WTC11 (cell line): Measurements from ENCODE around the gene DLGAP3.

ENCODE experiments used
- CBFB ChIP-seq: sonication (generic); formaldehyde crosslinking; IDR thresholded peaks from 2 replicates; pipeline ENCODE4 v1.8.1; 2022; ENCODE audit warnings: mild to moderate bottlenecking, low read depth, missing genetic modification reagents
- CREB1 ChIP-seq: sonication (generic); formaldehyde crosslinking; IDR thresholded peaks from 2 replicates; pipeline ENCODE4 v1.8.0; 2023; ENCODE audit warnings: mild to moderate bottlenecking, missing genetic modification reagents
- ELF4 ChIP-seq: sonication (generic); formaldehyde crosslinking; IDR thresholded peaks from 2 replicates; pipeline ENCODE4 v1.8.1; 2022; ENCODE audit warnings: low read depth, mild to moderate bottlenecking, moderate library complexity, missing genetic modification reagents
- GTF2I ChIP-seq: fragments of 250-450 bp; sonication (Bioruptor Pico); conservative IDR thresholded peaks from 2 replicates; pipeline ENCODE4 v1.4.0; 2021; ENCODE audit warnings: mild to moderate bottlenecking
- NFE2L1 ChIP-seq: sonication (generic); formaldehyde crosslinking; IDR thresholded peaks from 2 replicates; pipeline ENCODE4 v1.8.1; 2023; ENCODE audit warnings: missing genetic modification reagents
- TF ChIP-seq, protein P1 (sequence below): sonication (generic); formaldehyde crosslinking; IDR thresholded peaks from 2 replicates; pipeline ENCODE4 v1.8.0; 2022; ENCODE audit warnings: mild to moderate bottlenecking, missing genetic modification reagents
- TF ChIP-seq, protein P2 (sequence below): fragments of 200-600 bp; IDR thresholded peaks from 2 replicates; pipeline ENCODE4 v1.8.0; 2022; ENCODE audit warnings: antibody characterized with exemption
- TF ChIP-seq, protein P3 (sequence below): fragments of 250-450 bp; sonication (Bioruptor Pico); IDR thresholded peaks from 2 replicates; pipeline ENCODE4 v1.9.0; 2021; ENCODE audit warnings: moderate library complexity, mild to moderate bottlenecking, inconsistent platforms, borderline replicate concordance

DNA sequence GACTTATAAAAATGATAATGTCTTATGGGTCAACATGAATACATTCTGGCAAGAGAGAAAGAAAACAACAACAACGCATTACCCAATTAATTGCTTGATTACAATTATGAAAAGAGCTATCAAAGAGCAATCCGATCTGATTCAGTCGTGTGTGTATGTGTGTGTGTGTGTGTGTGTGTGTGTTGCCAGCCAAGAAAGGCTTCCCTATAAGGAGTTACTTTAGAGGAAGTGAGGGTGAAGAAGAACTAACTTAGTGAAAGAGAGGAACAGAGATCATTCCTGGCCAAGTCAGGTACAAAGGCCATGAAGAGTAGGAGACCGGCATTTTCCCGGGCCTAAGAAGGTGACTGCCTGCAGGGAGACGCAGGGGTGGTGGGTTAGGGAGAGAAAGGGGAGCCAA is 46.3 kb upstream of the DLGAP3 start:
- TF ChIP-seq CBFB (CRISPR knock-in tag) (no peak), GTF2I (no peak), CREB1 (CRISPR knock-in tag) (no peak), ELF4 (CRISPR knock-in tag) (no peak), NFE2L1 (CRISPR knock-in tag) (no peak)
- TF ChIP-seq, protein P1, sequence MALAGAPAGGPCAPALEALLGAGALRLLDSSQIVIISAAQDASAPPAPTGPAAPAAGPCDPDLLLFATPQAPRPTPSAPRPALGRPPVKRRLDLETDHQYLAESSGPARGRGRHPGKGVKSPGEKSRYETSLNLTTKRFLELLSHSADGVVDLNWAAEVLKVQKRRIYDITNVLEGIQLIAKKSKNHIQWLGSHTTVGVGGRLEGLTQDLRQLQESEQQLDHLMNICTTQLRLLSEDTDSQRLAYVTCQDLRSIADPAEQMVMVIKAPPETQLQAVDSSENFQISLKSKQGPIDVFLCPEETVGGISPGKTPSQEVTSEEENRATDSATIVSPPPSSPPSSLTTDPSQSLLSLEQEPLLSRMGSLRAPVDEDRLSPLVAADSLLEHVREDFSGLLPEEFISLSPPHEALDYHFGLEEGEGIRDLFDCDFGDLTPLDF (CRISPR knock-in tag), result no peak
- TF ChIP-seq, protein P2, sequence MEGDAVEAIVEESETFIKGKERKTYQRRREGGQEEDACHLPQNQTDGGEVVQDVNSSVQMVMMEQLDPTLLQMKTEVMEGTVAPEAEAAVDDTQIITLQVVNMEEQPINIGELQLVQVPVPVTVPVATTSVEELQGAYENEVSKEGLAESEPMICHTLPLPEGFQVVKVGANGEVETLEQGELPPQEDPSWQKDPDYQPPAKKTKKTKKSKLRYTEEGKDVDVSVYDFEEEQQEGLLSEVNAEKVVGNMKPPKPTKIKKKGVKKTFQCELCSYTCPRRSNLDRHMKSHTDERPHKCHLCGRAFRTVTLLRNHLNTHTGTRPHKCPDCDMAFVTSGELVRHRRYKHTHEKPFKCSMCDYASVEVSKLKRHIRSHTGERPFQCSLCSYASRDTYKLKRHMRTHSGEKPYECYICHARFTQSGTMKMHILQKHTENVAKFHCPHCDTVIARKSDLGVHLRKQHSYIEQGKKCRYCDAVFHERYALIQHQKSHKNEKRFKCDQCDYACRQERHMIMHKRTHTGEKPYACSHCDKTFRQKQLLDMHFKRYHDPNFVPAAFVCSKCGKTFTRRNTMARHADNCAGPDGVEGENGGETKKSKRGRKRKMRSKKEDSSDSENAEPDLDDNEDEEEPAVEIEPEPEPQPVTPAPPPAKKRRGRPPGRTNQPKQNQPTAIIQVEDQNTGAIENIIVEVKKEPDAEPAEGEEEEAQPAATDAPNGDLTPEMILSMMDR, result no peak
- TF ChIP-seq, protein P3, sequence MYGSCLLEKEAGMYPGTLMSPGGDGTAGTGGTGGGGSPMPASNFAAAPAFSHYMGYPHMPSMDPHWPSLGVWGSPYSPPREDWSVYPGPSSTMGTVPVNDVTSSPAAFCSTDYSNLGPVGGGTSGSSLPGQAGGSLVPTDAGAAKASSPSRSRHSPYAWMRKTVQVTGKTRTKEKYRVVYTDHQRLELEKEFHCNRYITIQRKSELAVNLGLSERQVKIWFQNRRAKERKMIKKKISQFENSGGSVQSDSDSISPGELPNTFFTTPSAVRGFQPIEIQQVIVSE (CRISPR knock-in tag), result no peak
